Measurements from ENCODE around the gene BATF. TPM values are rescaled to one million over a fixed set of nuclear protein-coding genes. Genes with fewer than 3 reads are reported as not detected.

Gene BATF
- total RNA-seq, 3 donors from 2014 or later: 1.7 to 3.0 (median 2.3) TPM

GRCh38 chr14:75525969-75526368, 3.7 kb downstream of the BATF start:
- H3K4me3 ChIP-seq: no peak overlapping the region
- H3K9me3 ChIP-seq: no peaks in the 10 kb centered on the region
- H3K4me1 ChIP-seq (ENCODE audit: low read depth): peaks cover 10% of the 10 kb centered on the region
- no peak for DNase-seq
- intact Hi-C loops (cut with DNase I, micrococcal nuclease): no loop called here
- no peaks in the 10 kb centered on the region for H3K36me3 ChIP-seq (ENCODE audit: low read depth)
- TF ChIP-seq CTCF (IDR thresholded peaks at IDR 0.05): no peak
- ATAC-seq: no peak

- Histone ChIP-seq H3K36me3 (ENCODE audit: low read depth) (no peaks in the 10 kb centered on the region), H3K4me1 (ENCODE audit: low read depth) (no peaks in the 10 kb centered on the region), H3K4me3 (no peak overlapping the region), H3K9me3 (no peaks in the 10 kb centered on the region)
- no peak for TF ChIP-seq CTCF (IDR thresholded peaks at IDR 0.05)
- no peak for ATAC-seq
- intact Hi-C loops (cut with DNase I, micrococcal nuclease): no loop called here
- no peak for DNase-seq
Observed at GRCh38 chr14:75527449-75528163, 5.3 kb downstream of the BATF start.

DNA sequence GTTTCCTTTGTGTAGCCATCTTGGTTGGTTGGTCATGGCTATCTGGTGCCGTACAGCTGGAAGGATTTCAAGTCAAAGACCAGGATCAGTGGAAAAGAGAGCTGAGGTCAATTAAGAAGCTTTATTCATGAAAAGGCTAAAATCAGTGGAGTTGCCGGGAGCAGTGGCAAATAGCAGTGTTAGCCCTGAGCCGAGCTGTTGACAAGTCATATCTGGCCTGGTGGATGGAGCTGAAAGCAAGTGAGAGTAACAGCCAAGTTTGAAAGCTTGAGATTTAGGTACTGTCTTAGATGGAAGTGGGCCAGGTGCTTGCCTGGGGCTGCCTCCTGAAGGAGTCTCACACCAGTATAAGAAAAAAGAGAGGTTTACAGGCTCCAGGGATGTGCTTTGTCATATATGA, 9.0 kb downstream of the BATF start:
- Histone ChIP-seq H3K4me3 (no peak overlapping the region), H3K4me1 (ENCODE audit: low read depth) (peaks cover 4% of the 10 kb centered on the region), H3K9me3 (no peaks in the 10 kb centered on the region), H3K36me3 (ENCODE audit: low read depth) (no peaks in the 10 kb centered on the region)
- DNase-seq: no peak
- no peak for ATAC-seq
- no peak for TF ChIP-seq CTCF (IDR thresholded peaks at IDR 0.05)
- intact Hi-C loops (cut with DNase I, micrococcal nuclease): no loop called here

GRCh38 chr14:75531660-75532317, 9.5 kb downstream of the BATF start:
- Histone ChIP-seq H3K9me3 (no peaks in the 10 kb centered on the region), H3K4me3 (no peak overlapping the region), H3K4me1 (ENCODE audit: low read depth) (peaks cover 4% of the 10 kb centered on the region), H3K36me3 (ENCODE audit: low read depth) (no peaks in the 10 kb centered on the region)
- TF ChIP-seq CTCF (IDR thresholded peaks at IDR 0.05): no peak
- ATAC-seq (no peak), DNase-seq (no peak)
- intact Hi-C loops (cut with DNase I, micrococcal nuclease): no loop called here

DNA sequence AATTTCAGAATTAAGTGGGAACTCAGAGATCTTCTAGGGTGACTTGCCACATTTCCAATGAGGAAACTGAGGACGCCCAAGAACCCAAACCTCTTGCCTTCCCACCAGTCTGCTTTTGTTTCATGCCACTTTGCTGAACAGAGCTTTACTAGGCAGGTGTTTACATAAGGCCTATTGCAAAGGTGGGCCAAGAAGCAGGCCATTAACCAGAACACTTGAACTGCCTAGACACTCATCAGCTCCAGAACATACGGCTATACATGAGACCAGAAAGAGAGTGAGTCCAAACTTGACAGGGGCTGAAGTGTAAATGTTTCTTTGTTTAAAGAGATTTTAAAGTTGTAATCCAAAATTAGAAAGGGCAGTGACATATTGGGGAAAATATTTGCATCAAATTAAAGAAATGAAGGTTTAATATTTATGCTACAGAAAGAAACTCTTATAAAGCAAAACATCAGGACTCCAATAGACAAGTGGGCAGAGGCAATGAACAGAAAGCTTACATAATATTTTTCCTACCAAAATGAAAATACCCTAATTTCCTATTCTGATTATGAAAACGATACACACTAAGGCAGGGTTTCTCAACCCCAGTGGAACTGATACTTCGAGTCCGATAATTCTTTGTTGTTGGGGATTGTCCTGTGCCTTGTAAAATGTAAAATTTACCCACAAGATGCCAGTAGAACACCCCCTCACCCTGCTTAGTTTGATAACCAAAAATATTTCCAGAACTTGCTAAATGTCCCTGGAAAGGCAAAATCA, 11.7 kb downstream of the BATF start:
- no peak for ATAC-seq
- Histone ChIP-seq H3K4me3 (no peak overlapping the region), H3K4me1 (ENCODE audit: low read depth) (peaks cover 4% of the 10 kb centered on the region), H3K9me3 (no peaks in the 10 kb centered on the region), H3K36me3 (ENCODE audit: low read depth) (no peaks in the 10 kb centered on the region)
- intact Hi-C loops (cut with DNase I, micrococcal nuclease): no loop called here
- DNase-seq: no peak
- no peak for TF ChIP-seq CTCF (IDR thresholded peaks at IDR 0.05)
